Endothelial cell of umbilical vein (primary cell): ENCODE results near the gene RGPD3. TPM values are rescaled to one million over a fixed set of nuclear protein-coding genes. Genes with fewer than 3 reads are reported as not detected.
"Not testable (repeated sequence)": the region's sequence is repeated elsewhere in the genome, so short reads cannot be mapped to it uniquely, and the experiment has no call there.

ENCODE experiments used
- BruUV-seq: library from RNA; stranded (reverse); fragments of 400-500 nt; replicated peaks from 2 replicates; lab custom pipeline; 2021; lab: Mats Ljungman, UMichigan
- CTCF ChIA-PET: fragments of 300-600, 350-600 bp; sonication (Branson Sonifier 250); formaldehyde crosslinking; loops from one replicate; lab custom pipeline; 2021; ENCODE audit warnings: antibody characterized with exemption, inconsistent platforms; lab: Charles Lee
- POLR2A ChIA-PET: fragments of 300-600, 350-600 bp; sonication (Branson Sonifier 250); formaldehyde crosslinking; loops from one replicate; lab custom pipeline; 2021; ENCODE audit warnings: antibody characterized with exemption, inconsistent platforms; lab: Charles Lee
- DNase-seq: peaks from one replicate; pipeline ENCODE4 v3.0.0-alpha.2; 2011; ENCODE audit warnings: low read depth, low spot score
- FAIRE-seq: peaks from 2 replicates; lab custom pipeline; 2011; peaks lifted over from hg19 to GRCh38; lab: Jason Lieb, UNC
- H2AFZ ChIP-seq: 2 replicates; pipeline ENCODE4 v1.6.0; 2012; ENCODE audit warnings: low read depth, low read length, control low read depth, inconsistent platforms
- H3K27ac ChIP-seq: 2 replicates; pipeline ENCODE4 v1.5.1; 2011; ENCODE audit warnings: low read depth, mild to moderate bottlenecking, control low read depth, low read length, moderate library complexity; ENCODE audit not compliant: insufficient read depth
- H3K27me3 ChIP-seq, 2 experiments: 2 replicates each; pipeline versions ENCODE4 v1.6.0 to v1.6.1; 2011; ENCODE audit warnings: low read length in 2 of 2, mixed read lengths in 1 of 2; ENCODE audit not compliant: control insufficient read depth in 2 of 2, insufficient read depth in 2 of 2
- H3K36me3 ChIP-seq, 2 experiments: 2 replicates in 1 of 2; 3 replicates in 1 of 2; pipeline ENCODE4 v1.5.1; 2011; ENCODE audit warnings: low read length in 2 of 2, mild to moderate bottlenecking in 1 of 2, moderate library complexity in 1 of 2; ENCODE audit not compliant: control insufficient read depth in 2 of 2, insufficient read depth in 2 of 2; ENCODE audit errors: extremely low read depth in 1 of 2
- H3K4me1 ChIP-seq: 3 replicates; pipeline ENCODE4 v1.5.1; 2011; ENCODE audit warnings: mild to moderate bottlenecking, low read length; ENCODE audit not compliant: control insufficient read depth, insufficient read depth; ENCODE audit errors: extremely low read depth
- H3K4me2 ChIP-seq: 2 replicates; pipeline ENCODE4 v1.6.1; 2011; ENCODE audit warnings: low read length, control low read depth, mixed read lengths; ENCODE audit not compliant: insufficient read depth
- H3K4me3 ChIP-seq, 3 experiments: fragments of 200-600 bp in 1 of 3; sonication (generic), shearing (Covaris generic) in 1 of 3; replicated peaks in 1 of 3; 2 replicates each; pipeline ENCODE4 v1.5.1; 2011 to 2016; ENCODE audit warnings: control low read depth in 3 of 3, low read length in 3 of 3, mild to moderate bottlenecking in 2 of 3, inconsistent platforms in 1 of 3, low read depth in 1 of 3, moderate library complexity in 1 of 3; ENCODE audit not compliant: insufficient read depth in 1 of 3
- H3K79me2 ChIP-seq: 2 replicates; pipeline ENCODE4 v1.6.0; 2012; ENCODE audit warnings: low read length, inconsistent platforms; ENCODE audit not compliant: control insufficient read depth, insufficient read depth
- H3K9ac ChIP-seq: replicated peaks from 2 replicates; pipeline ENCODE3; 2011; ENCODE audit warnings: low read length, control low read depth; ENCODE audit not compliant: insufficient read depth; ENCODE audit errors: extremely low read depth
- H3K9me1 ChIP-seq: replicated peaks from 3 replicates; pipeline ENCODE4 v1.6.0; 2011; ENCODE audit warnings: mild to moderate bottlenecking, low read length; ENCODE audit not compliant: control insufficient read depth, insufficient read depth; ENCODE audit errors: extremely low read depth
- H3K9me3 ChIP-seq: replicated peaks from 2 replicates; pipeline ENCODE4 v1.5.1; 2012; ENCODE audit warnings: low read length, inconsistent platforms; ENCODE audit not compliant: control insufficient read depth, insufficient read depth
- H4K20me1 ChIP-seq: replicated peaks from 2 replicates; pipeline ENCODE3; 2011; ENCODE audit warnings: mild to moderate bottlenecking, low read length; ENCODE audit not compliant: control insufficient read depth, insufficient read depth; ENCODE audit errors: extremely low read depth
- dilution Hi-C: fragments of 300-500 bp; cut with MboI; formaldehyde crosslinking; loops from one replicate; pipeline ENCODE4 v1.15.0; 2019; ENCODE audit warnings: low sequenced_read_pairs; ENCODE audit not compliant: extremely low pct_ligation_motif_present
- intact Hi-C: fragments of 100-400 bp; cut with micrococcal nuclease; formaldehyde crosslinking; loops from one replicate; pipeline ENCODE4 v1.10.0; 2022
- polyA plus RNA-seq, 4 experiments: library from polyadenylated mRNA; depleted of rRNA in 3 of 4; stranded (reverse) in 3 of 4; unstranded in 1 of 4; fragments of >200 nt; gene quantifications; 2 replicates each; pipeline versions ENCODE4 v1.2.1 to v1.2.3, GENCODE V29; 2011 to 2012; ENCODE audit warnings: missing spikeins in 1 of 4
- total RNA-seq: library from RNA; stranded (reverse); gene quantifications from 2 replicates; pipeline ENCODE4 v1.2.3, GENCODE V29; 2021

RGPD3 gene
- total and polyA plus RNA-seq, 2 donors (not counting 3 experiments of a cell fraction or from before 2014, with no cell fraction given): 0.04 TPM; not detected in 1

GRCh38 chr2:106504192-106504591, 36.0 kb upstream of the RGPD3 start:
- H3K27ac ChIP-seq, POLR2A ChIA-PET, H3K4me3 ChIP-seq, H3K9me1 ChIP-seq, FAIRE-seq, H3K27me3 ChIP-seq, dilution Hi-C loops, DNase-seq, H4K20me1 ChIP-seq, H3K4me2 ChIP-seq, intact Hi-C loops, H3K9ac ChIP-seq, CTCF ChIA-PET, H2AFZ ChIP-seq, H3K36me3 ChIP-seq, H3K4me1 ChIP-seq, H3K9me3 ChIP-seq, H3K79me2 ChIP-seq, BruUV-seq: not testable (repeated sequence)

GRCh38 chr2:106502351-106502750, 34.1 kb upstream of the RGPD3 start:
- dilution Hi-C loops, H3K9me3 ChIP-seq, H3K27me3 ChIP-seq, POLR2A ChIA-PET, H3K4me1 ChIP-seq, DNase-seq, intact Hi-C loops, FAIRE-seq, H3K4me3 ChIP-seq, H3K9ac ChIP-seq, H2AFZ ChIP-seq, H3K79me2 ChIP-seq, H3K27ac ChIP-seq, H3K9me1 ChIP-seq, H4K20me1 ChIP-seq, CTCF ChIA-PET, H3K36me3 ChIP-seq, BruUV-seq, H3K4me2 ChIP-seq: not testable (repeated sequence)

GRCh38 chr2:106500350-106500749, 32.1 kb upstream of the RGPD3 start:
- POLR2A ChIA-PET, H3K4me3 ChIP-seq, H3K9me3 ChIP-seq, H3K27me3 ChIP-seq, CTCF ChIA-PET, intact Hi-C loops, H3K36me3 ChIP-seq, H3K9ac ChIP-seq, H3K9me1 ChIP-seq, dilution Hi-C loops, H3K4me2 ChIP-seq, BruUV-seq, H3K4me1 ChIP-seq, H4K20me1 ChIP-seq, H3K27ac ChIP-seq, H2AFZ ChIP-seq, FAIRE-seq, DNase-seq, H3K79me2 ChIP-seq: not testable (repeated sequence)

GRCh38 chr2:106498549-106498948, 30.3 kb upstream of the RGPD3 start:
- H3K36me3 ChIP-seq, dilution Hi-C loops, H3K27ac ChIP-seq, FAIRE-seq, H2AFZ ChIP-seq, H3K27me3 ChIP-seq, H3K9me3 ChIP-seq, H3K4me3 ChIP-seq, H3K79me2 ChIP-seq, H3K9me1 ChIP-seq, DNase-seq, CTCF ChIA-PET, BruUV-seq, H3K4me1 ChIP-seq, H3K9ac ChIP-seq, H3K4me2 ChIP-seq, intact Hi-C loops, H4K20me1 ChIP-seq, POLR2A ChIA-PET: not testable (repeated sequence)
